Upper lobe of left lung (tissue), 4 donors: Measurements from ENCODE around the gene TRIM9.

Experiments
- EP300 ChIP-seq, 4 donors: sonication (generic); formaldehyde crosslinking; IDR thresholded peaks; one replicate each; pipeline ENCODE4 v1.5.1; 2017; ENCODE audit warnings: antibody characterized with exemption in 4 of 4, control low read depth in 2 of 4
- TF ChIP-seq, protein P1 (sequence below), 6 experiments: fragments of 450-650 bp in 4 of 6; fragments of 200-600 bp in 2 of 6; sonication (generic) in 2 of 6; IDR thresholded peaks; one replicate each; pipeline ENCODE4 v1.5.1; 2016 to 2019; ENCODE audit warnings: antibody characterized with exemption in 6 of 6

DNA sequence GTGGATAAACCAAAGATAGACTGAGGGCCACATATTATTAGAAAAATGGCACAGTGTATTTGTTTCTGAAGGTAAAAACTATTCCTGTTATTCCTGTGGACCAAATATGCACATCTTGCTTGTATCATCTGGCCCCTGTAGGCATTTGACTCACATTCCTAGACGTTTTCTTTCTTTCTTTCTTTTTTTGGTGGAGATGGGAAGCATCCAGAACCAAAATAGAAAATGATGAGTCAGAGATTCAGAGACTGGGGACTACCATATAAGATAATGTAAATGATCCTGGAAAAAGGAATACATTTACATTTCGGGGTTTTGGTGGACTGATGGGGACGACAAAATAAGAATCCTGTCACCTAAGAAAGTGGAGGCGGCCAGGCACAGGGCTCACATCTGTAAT lies 24.2 kb downstream of the TRIM9 start:
- TF ChIP-seq EP300 (IDR thresholded peaks at IDR 0.05), result no peak
- TF ChIP-seq, protein P1, sequence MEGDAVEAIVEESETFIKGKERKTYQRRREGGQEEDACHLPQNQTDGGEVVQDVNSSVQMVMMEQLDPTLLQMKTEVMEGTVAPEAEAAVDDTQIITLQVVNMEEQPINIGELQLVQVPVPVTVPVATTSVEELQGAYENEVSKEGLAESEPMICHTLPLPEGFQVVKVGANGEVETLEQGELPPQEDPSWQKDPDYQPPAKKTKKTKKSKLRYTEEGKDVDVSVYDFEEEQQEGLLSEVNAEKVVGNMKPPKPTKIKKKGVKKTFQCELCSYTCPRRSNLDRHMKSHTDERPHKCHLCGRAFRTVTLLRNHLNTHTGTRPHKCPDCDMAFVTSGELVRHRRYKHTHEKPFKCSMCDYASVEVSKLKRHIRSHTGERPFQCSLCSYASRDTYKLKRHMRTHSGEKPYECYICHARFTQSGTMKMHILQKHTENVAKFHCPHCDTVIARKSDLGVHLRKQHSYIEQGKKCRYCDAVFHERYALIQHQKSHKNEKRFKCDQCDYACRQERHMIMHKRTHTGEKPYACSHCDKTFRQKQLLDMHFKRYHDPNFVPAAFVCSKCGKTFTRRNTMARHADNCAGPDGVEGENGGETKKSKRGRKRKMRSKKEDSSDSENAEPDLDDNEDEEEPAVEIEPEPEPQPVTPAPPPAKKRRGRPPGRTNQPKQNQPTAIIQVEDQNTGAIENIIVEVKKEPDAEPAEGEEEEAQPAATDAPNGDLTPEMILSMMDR (IDR thresholded peaks at IDR 0.05), result no peak
